ENCODE measurements around the gene ERC2.

The ERC2 gene

GRCh38 chr3:56185827-56186226 lies 282.4 kb downstream of the ERC2 start:
- no peaks in the 10 kb centered on the region for H3K9me3 ChIP-seq (ENCODE audit: control insufficient read depth in 1 of 2, low read length in 2 of 2)
- no peak overlapping the region for H3K27ac ChIP-seq (ENCODE audit: low read depth, low read length)
- no peaks in the 10 kb centered on the region for H3K27me3 ChIP-seq (ENCODE audit: control insufficient read depth in 1 of 2, insufficient read depth in 2 of 2, low read length in 2 of 2)
- no peaks in the 10 kb centered on the region for H3K36me3 ChIP-seq (ENCODE audit: control insufficient read depth in 1 of 2, insufficient read depth in 2 of 2, low read length in 2 of 2)
- no peak overlapping the region for H3K9ac ChIP-seq (ENCODE audit: low read depth in 1 of 2, low read length in 2 of 2)
- H3K4me1 ChIP-seq (ENCODE audit: control insufficient read depth in 1 of 2, insufficient read depth in 2 of 2, low read length in 2 of 2) = peaks cover under 1 to 6% of the 10 kb centered on the region in 2 donors
- no peak overlapping the region for H3K4me3 ChIP-seq (ENCODE audit: low read depth in 1 of 2, low read length in 2 of 2)

GRCh38 chr3:56183529-56183928 lies 284.7 kb downstream of the ERC2 start:
- Histone ChIP-seq H3K9ac (ENCODE audit: low read depth in 1 of 2, low read length in 2 of 2) (no peak overlapping the region), H3K4me1 (ENCODE audit: control insufficient read depth in 1 of 2, insufficient read depth in 2 of 2, low read length in 2 of 2) (no peaks in the 10 kb centered on the region), H3K27ac (ENCODE audit: low read depth, low read length) (no peak overlapping the region), H3K36me3 (ENCODE audit: control insufficient read depth in 1 of 2, insufficient read depth in 2 of 2, low read length in 2 of 2) (no peaks in the 10 kb centered on the region), H3K4me3 (ENCODE audit: low read depth in 1 of 2, low read length in 2 of 2) (no peak overlapping the region), H3K9me3 (ENCODE audit: control insufficient read depth in 1 of 2, low read length in 2 of 2) (no peaks in the 10 kb centered on the region), H3K27me3 (ENCODE audit: control insufficient read depth in 1 of 2, insufficient read depth in 2 of 2, low read length in 2 of 2) (no peaks in the 10 kb centered on the region)

- H3K4me3 ChIP-seq (ENCODE audit: low read depth in 1 of 2, low read length in 2 of 2) = no peak overlapping the region
- no peak overlapping the region for H3K9ac ChIP-seq (ENCODE audit: low read depth in 1 of 2, low read length in 2 of 2)
- no peaks in the 10 kb centered on the region for H3K36me3 ChIP-seq (ENCODE audit: control insufficient read depth in 1 of 2, insufficient read depth in 2 of 2, low read length in 2 of 2)
- no peak overlapping the region for H3K27ac ChIP-seq (ENCODE audit: low read depth, low read length)
- H3K9me3 ChIP-seq (ENCODE audit: control insufficient read depth in 1 of 2, low read length in 2 of 2) = no peaks in the 10 kb centered on the region
- no peaks in the 10 kb centered on the region for H3K4me1 ChIP-seq (ENCODE audit: control insufficient read depth in 1 of 2, insufficient read depth in 2 of 2, low read length in 2 of 2)
- no peaks in the 10 kb centered on the region for H3K27me3 ChIP-seq (ENCODE audit: control insufficient read depth in 1 of 2, insufficient read depth in 2 of 2, low read length in 2 of 2)
These were observed 287.8 kb downstream of the ERC2 start for GRCh38 chr3:56180433-56180832.

GRCh38 chr3:56173601-56174000 lies 294.7 kb downstream of the ERC2 start:
- H3K4me1 ChIP-seq (ENCODE audit: control insufficient read depth in 1 of 2, insufficient read depth in 2 of 2, low read length in 2 of 2) = no peaks in the 10 kb centered on the region
- H3K27ac ChIP-seq (ENCODE audit: low read depth, low read length) = no peak overlapping the region
- no peaks in the 10 kb centered on the region for H3K9me3 ChIP-seq (ENCODE audit: control insufficient read depth in 1 of 2, low read length in 2 of 2)
- no peaks in the 10 kb centered on the region for H3K27me3 ChIP-seq (ENCODE audit: control insufficient read depth in 1 of 2, insufficient read depth in 2 of 2, low read length in 2 of 2)
- H3K36me3 ChIP-seq (ENCODE audit: control insufficient read depth in 1 of 2, insufficient read depth in 2 of 2, low read length in 2 of 2) = no peaks in the 10 kb centered on the region
- no peak overlapping the region for H3K9ac ChIP-seq (ENCODE audit: low read depth in 1 of 2, low read length in 2 of 2)
- H3K4me3 ChIP-seq (ENCODE audit: low read depth in 1 of 2, low read length in 2 of 2) = no peak overlapping the region

GRCh38 chr3:56164436-56164835 lies 303.8 kb downstream of the ERC2 start:
- H3K36me3 ChIP-seq (ENCODE audit: control insufficient read depth in 1 of 2, insufficient read depth in 2 of 2, low read length in 2 of 2) = no peaks in the 10 kb centered on the region
- no peak overlapping the region for H3K9ac ChIP-seq (ENCODE audit: low read depth in 1 of 2, low read length in 2 of 2)
- H3K27ac ChIP-seq (ENCODE audit: low read depth, low read length) = no peak overlapping the region
- no peak overlapping the region for H3K4me3 ChIP-seq (ENCODE audit: low read depth in 1 of 2, low read length in 2 of 2)
- no peaks in the 10 kb centered on the region for H3K27me3 ChIP-seq (ENCODE audit: control insufficient read depth in 1 of 2, insufficient read depth in 2 of 2, low read length in 2 of 2)
- no peaks in the 10 kb centered on the region for H3K4me1 ChIP-seq (ENCODE audit: control insufficient read depth in 1 of 2, insufficient read depth in 2 of 2, low read length in 2 of 2)
- H3K9me3 ChIP-seq (ENCODE audit: control insufficient read depth in 1 of 2, low read length in 2 of 2) = no peaks in the 10 kb centered on the region

GRCh38 chr3:56157693-56158362 lies 310.4 kb downstream of the ERC2 start:
- Histone ChIP-seq H3K4me1 (ENCODE audit: control insufficient read depth in 1 of 2, insufficient read depth in 2 of 2, low read length in 2 of 2) (no peaks in the 10 kb centered on the region), H3K36me3 (ENCODE audit: control insufficient read depth in 1 of 2, insufficient read depth in 2 of 2, low read length in 2 of 2) (no peaks in the 10 kb centered on the region), H3K4me3 (ENCODE audit: low read depth in 1 of 2, low read length in 2 of 2) (no peak overlapping the region), H3K9ac (ENCODE audit: low read depth in 1 of 2, low read length in 2 of 2) (no peak overlapping the region), H3K27ac (ENCODE audit: low read depth, low read length) (no peak overlapping the region), H3K27me3 (ENCODE audit: control insufficient read depth in 1 of 2, insufficient read depth in 2 of 2, low read length in 2 of 2) (no peaks in the 10 kb centered on the region), H3K9me3 (ENCODE audit: control insufficient read depth in 1 of 2, low read length in 2 of 2) (no peaks in the 10 kb centered on the region)

- Histone ChIP-seq H3K27me3 (ENCODE audit: control insufficient read depth in 1 of 2, insufficient read depth in 2 of 2, low read length in 2 of 2) (no peaks in the 10 kb centered on the region), H3K4me3 (ENCODE audit: low read depth in 1 of 2, low read length in 2 of 2) (no peak overlapping the region), H3K9me3 (ENCODE audit: control insufficient read depth in 1 of 2, low read length in 2 of 2) (no peaks in the 10 kb centered on the region), H3K27ac (ENCODE audit: low read depth, low read length) (no peak overlapping the region), H3K4me1 (ENCODE audit: control insufficient read depth in 1 of 2, insufficient read depth in 2 of 2, low read length in 2 of 2) (no peaks in the 10 kb centered on the region), H3K36me3 (ENCODE audit: control insufficient read depth in 1 of 2, insufficient read depth in 2 of 2, low read length in 2 of 2) (no peaks in the 10 kb centered on the region), H3K9ac (ENCODE audit: low read depth in 1 of 2, low read length in 2 of 2) (no peak overlapping the region)
These were observed 314.0 kb downstream of the ERC2 start for GRCh38 chr3:56154297-56154696.

- no peak overlapping the region for H3K9ac ChIP-seq (ENCODE audit: low read depth in 1 of 2, low read length in 2 of 2)
- no peak overlapping the region for H3K4me3 ChIP-seq (ENCODE audit: low read depth in 1 of 2, low read length in 2 of 2)
- H3K36me3 ChIP-seq (ENCODE audit: control insufficient read depth in 1 of 2, insufficient read depth in 2 of 2, low read length in 2 of 2) = no peaks in the 10 kb centered on the region
- no peaks in the 10 kb centered on the region for H3K4me1 ChIP-seq (ENCODE audit: control insufficient read depth in 1 of 2, insufficient read depth in 2 of 2, low read length in 2 of 2)
- H3K27ac ChIP-seq (ENCODE audit: low read depth, low read length) = no peak overlapping the region
- H3K27me3 ChIP-seq (ENCODE audit: control insufficient read depth in 1 of 2, insufficient read depth in 2 of 2, low read length in 2 of 2) = no peaks in the 10 kb centered on the region
- no peaks in the 10 kb centered on the region for H3K9me3 ChIP-seq (ENCODE audit: control insufficient read depth in 1 of 2, low read length in 2 of 2)
These were observed 320.9 kb downstream of the ERC2 start for GRCh38 chr3:56147354-56147753.

GRCh38 chr3:56145410-56145809 lies 322.9 kb downstream of the ERC2 start:
- H3K9me3 ChIP-seq (ENCODE audit: control insufficient read depth in 1 of 2, low read length in 2 of 2) = no peaks in the 10 kb centered on the region
- H3K36me3 ChIP-seq (ENCODE audit: control insufficient read depth in 1 of 2, insufficient read depth in 2 of 2, low read length in 2 of 2) = no peaks in the 10 kb centered on the region

GRCh38 chr3:56144805-56145204 lies 323.5 kb downstream of the ERC2 start:
- no peak overlapping the region for H3K27ac ChIP-seq (ENCODE audit: low read depth, low read length)
- H3K9ac ChIP-seq (ENCODE audit: low read depth in 1 of 2, low read length in 2 of 2) = no peak overlapping the region
- H3K9me3 ChIP-seq (ENCODE audit: control insufficient read depth in 1 of 2, low read length in 2 of 2) = no peaks in the 10 kb centered on the region
- H3K4me1 ChIP-seq (ENCODE audit: control insufficient read depth in 1 of 2, insufficient read depth in 2 of 2, low read length in 2 of 2) = no peaks in the 10 kb centered on the region
- H3K36me3 ChIP-seq (ENCODE audit: control insufficient read depth in 1 of 2, insufficient read depth in 2 of 2, low read length in 2 of 2) = no peaks in the 10 kb centered on the region
- no peaks in the 10 kb centered on the region for H3K27me3 ChIP-seq (ENCODE audit: control insufficient read depth in 1 of 2, insufficient read depth in 2 of 2, low read length in 2 of 2)
- no peak overlapping the region for H3K4me3 ChIP-seq (ENCODE audit: low read depth in 1 of 2, low read length in 2 of 2)

More at GRCh38 chr3:56145410-56145809, 322.9 kb downstream of the ERC2 start:
- Histone ChIP-seq H3K4me3 (ENCODE audit: low read depth in 1 of 2, low read length in 2 of 2) (no peak overlapping the region), H3K4me1 (ENCODE audit: control insufficient read depth in 1 of 2, insufficient read depth in 2 of 2, low read length in 2 of 2) (no peaks in the 10 kb centered on the region), H3K27me3 (ENCODE audit: control insufficient read depth in 1 of 2, insufficient read depth in 2 of 2, low read length in 2 of 2) (no peaks in the 10 kb centered on the region), H3K9ac (ENCODE audit: low read depth in 1 of 2, low read length in 2 of 2) (no peak overlapping the region), H3K27ac (ENCODE audit: low read depth, low read length) (no peak overlapping the region)

- H3K36me3 ChIP-seq (ENCODE audit: control insufficient read depth in 1 of 2, insufficient read depth in 2 of 2, low read length in 2 of 2) = no peaks in the 10 kb centered on the region
- H3K9me3 ChIP-seq (ENCODE audit: control insufficient read depth in 1 of 2, low read length in 2 of 2) = no peaks in the 10 kb centered on the region
- no peak overlapping the region for H3K4me3 ChIP-seq (ENCODE audit: low read depth in 1 of 2, low read length in 2 of 2)
- H3K9ac ChIP-seq (ENCODE audit: low read depth in 1 of 2, low read length in 2 of 2) = no peak overlapping the region
- no peaks in the 10 kb centered on the region for H3K27me3 ChIP-seq (ENCODE audit: control insufficient read depth in 1 of 2, insufficient read depth in 2 of 2, low read length in 2 of 2)
- no peaks in the 10 kb centered on the region for H3K4me1 ChIP-seq (ENCODE audit: control insufficient read depth in 1 of 2, insufficient read depth in 2 of 2, low read length in 2 of 2)
- no peak overlapping the region for H3K27ac ChIP-seq (ENCODE audit: low read depth, low read length)
These were observed 330.9 kb downstream of the ERC2 start for GRCh38 chr3:56137415-56137814.
